Pancreas (tissue), 10 donors: ENCODE measurements around the gene SUSD3. TPM values are rescaled to one million over a fixed set of nuclear protein-coding genes. Genes with fewer than 3 reads are reported as not detected.
A peak's percentile ranks its signal among the peaks of the same experiment; 100 is the strongest.

Source experiments
- ATAC-seq, 4 donors: fragments of 200-7000 bp; cut with Tn5 transposase; one replicate each; pipeline versions ENCODE4 v1.8.0 to v1.9.1; 2020; ENCODE audit warnings: mild to moderate bottlenecking in 4 of 4, moderate library complexity in 4 of 4
- DNase-seq, 6 donors: peaks; one replicate each; pipeline ENCODE4 v3.0.0-alpha.2; 2020
- FAIRE-seq: peaks from 2 replicates; lab custom pipeline; 2012; peaks lifted over from hg19 to GRCh38; lab: Jason Lieb, UNC
- H3K27ac ChIP-seq, 4 donors: fragments of 200-600 bp; sonication (generic); 1 replicate in 3 of 4; 2 replicates in 1 of 4; pipeline versions ENCODE4 v1.5.0 to v1.8.0; 2020
- H3K27me3 ChIP-seq, 4 donors: fragments of 200-600 bp; one replicate each; pipeline ENCODE4 v1.8.0; 2021
- H3K36me3 ChIP-seq, 3 donors: fragments of 200-600 bp; sonication (generic) in 1 of 3; one replicate each; pipeline versions ENCODE4 v1.5.0 to v1.8.0; 2020 to 2021
- H3K4me1 ChIP-seq, 3 donors: fragments of 200-600 bp; one replicate each; pipeline ENCODE4 v1.8.0; 2021
- H3K4me3 ChIP-seq, 4 donors: fragments of 200-600 bp; sonication (generic) in 2 of 4; one replicate each; pipeline versions ENCODE4 v1.5.0 to v1.8.0; 2020 to 2021
- H3K9me3 ChIP-seq, 4 donors: fragments of 200-600 bp; one replicate each; pipeline ENCODE4 v1.8.0; 2021
- WGBS, 2 donors: extraction: QIAGEN DNeasy Blood & Tissue Kit; methylation state at CpG; one replicate each; pipeline ENCODE4 v1.1.7; 2013; 5-methylcytosine and 5-hydroxymethylcytosine counted together
- intact Hi-C, 3 donors: fragments of 100-400 bp; cut with DNase I; formaldehyde crosslinking; loops; one replicate each; pipeline versions ENCODE4 v1.11.1 to v1.14.2; 2022
- polyA plus RNA-seq, 2 donors: library from polyadenylated mRNA; stranded (reverse); fragments of 200-250 nt; gene quantifications; one replicate each; pipeline ENCODE4 v1.2.3, GENCODE V29; 2013
- total RNA-seq, 6 donors: library from RNA; stranded (reverse); fragmentation: NEBNext Ultra II Directional in 4 of 6; extraction: Animal tissue kit (Norgen Biotek cat#: 25700) in 4 of 6; gene quantifications; one replicate each; pipeline versions ENCODE4 v1.2.1 to v1.2.4, GENCODE V29; 2021 to 2023
- TF ChIP-seq, protein P1 (sequence below), 4 donors: fragments of 200-600 bp; sonication (generic) in 3 of 4; IDR thresholded peaks; one replicate each; pipeline versions ENCODE4 v1.5.0 to v1.8.0; 2021; ENCODE audit warnings: antibody characterized with exemption in 4 of 4
- donor health status: healthy with polysubstance abuse.
- donor health status: DM: no; HTN: no; CAD: no; lungs with moderate emphysema.
- donor health status: DM: no; HTN: no; CAD: no.
- donor health status: control.
- donor health status: control.
- donor health status: Bipolar disorder and iron deficiency.
- donor health status: DM: yes; HTN: yes; CAD: no.
- donor health status: DM: no; HTN: no; CAD: no.
- donor health status: DM: no; HTN: no; CAD: no.
- donor health status: DM: yes; HTN: yes; CAD: no.

SUSD3 gene
- total and polyA plus RNA-seq, 8 donors, result 0.16 to 2.8 (median 0.80) TPM

DNA sequence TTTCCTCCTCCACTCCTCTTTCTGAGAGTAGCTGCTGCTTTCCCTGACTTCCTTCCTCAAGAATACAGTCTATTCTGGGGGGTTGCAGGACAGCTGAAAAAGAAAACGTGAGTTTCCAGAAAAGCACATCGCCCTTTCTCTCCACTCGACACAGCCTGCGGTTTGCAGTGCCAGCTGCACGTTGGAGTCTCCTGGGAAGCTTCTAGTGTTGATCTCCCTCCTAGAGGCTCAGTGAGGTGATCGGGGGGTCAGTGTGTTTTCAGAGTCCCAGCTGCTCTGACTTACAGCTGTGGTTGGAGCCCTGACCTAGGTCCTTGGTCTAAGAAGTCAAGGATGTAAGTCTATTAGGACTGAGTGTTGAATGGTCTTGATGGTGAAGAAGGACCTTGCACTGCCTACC lies 25.0 kb upstream of the SUSD3 start:
- H3K27me3 ChIP-seq, result no peaks in the 10 kb centered on the region
- no peak overlapping the region for H3K27ac ChIP-seq
- H3K4me3 ChIP-seq, result no peak overlapping the region
- ATAC-seq, result no peak
- no peaks in the 10 kb centered on the region for H3K4me1 ChIP-seq
- WGBS, 2 donors, result 66 to 71% methylated on average over 6 of the region's 6 CpGs
- no peaks in the 10 kb centered on the region for H3K36me3 ChIP-seq
- intact Hi-C loops, result no loop called here
- FAIRE-seq, result no peak
- H3K9me3 ChIP-seq, result no peaks in the 10 kb centered on the region
- no peak for DNase-seq
- TF ChIP-seq, protein P1, sequence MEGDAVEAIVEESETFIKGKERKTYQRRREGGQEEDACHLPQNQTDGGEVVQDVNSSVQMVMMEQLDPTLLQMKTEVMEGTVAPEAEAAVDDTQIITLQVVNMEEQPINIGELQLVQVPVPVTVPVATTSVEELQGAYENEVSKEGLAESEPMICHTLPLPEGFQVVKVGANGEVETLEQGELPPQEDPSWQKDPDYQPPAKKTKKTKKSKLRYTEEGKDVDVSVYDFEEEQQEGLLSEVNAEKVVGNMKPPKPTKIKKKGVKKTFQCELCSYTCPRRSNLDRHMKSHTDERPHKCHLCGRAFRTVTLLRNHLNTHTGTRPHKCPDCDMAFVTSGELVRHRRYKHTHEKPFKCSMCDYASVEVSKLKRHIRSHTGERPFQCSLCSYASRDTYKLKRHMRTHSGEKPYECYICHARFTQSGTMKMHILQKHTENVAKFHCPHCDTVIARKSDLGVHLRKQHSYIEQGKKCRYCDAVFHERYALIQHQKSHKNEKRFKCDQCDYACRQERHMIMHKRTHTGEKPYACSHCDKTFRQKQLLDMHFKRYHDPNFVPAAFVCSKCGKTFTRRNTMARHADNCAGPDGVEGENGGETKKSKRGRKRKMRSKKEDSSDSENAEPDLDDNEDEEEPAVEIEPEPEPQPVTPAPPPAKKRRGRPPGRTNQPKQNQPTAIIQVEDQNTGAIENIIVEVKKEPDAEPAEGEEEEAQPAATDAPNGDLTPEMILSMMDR (IDR thresholded peaks at IDR 0.05), result no peak

DNA sequence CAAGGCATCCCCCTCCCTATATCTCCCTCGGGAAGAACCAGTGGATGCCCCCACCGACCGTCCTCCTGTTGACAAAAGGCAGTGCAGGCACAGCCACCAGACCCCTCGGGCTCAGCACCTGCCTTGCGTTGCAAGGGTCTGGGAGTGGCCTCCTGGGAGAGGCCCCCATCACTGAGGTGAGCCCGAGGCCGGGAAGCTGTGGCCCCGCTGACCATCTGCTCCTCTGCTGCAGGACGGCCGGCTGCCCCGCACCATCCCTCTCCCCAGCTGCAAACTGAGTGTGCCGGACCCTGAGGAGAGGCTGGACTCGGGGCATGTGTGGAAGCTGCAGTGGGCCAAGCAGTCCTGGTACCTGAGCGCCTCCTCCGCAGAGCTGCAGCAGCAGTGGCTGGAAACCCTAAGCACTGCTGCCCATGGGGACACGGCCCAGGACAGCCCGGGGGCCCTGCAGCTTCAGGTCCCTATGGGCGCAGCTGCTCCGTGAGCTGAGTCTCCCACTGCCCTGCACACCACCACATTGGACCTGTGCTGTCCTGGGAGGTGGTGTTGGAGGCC lies 23.3 kb upstream of the SUSD3 start:
- H3K36me3 ChIP-seq, result no peaks in the 10 kb centered on the region
- intact Hi-C loops, result no loop called here
- H3K27ac ChIP-seq, result no peak overlapping the region
- no peaks in the 10 kb centered on the region for H3K27me3 ChIP-seq
- TF ChIP-seq, protein P1 (IDR thresholded peaks at IDR 0.05), result no peak
- no peaks in the 10 kb centered on the region for H3K9me3 ChIP-seq
- no peaks in the 10 kb centered on the region for H3K4me1 ChIP-seq
- ATAC-seq (no peak), FAIRE-seq (no peak), DNase-seq (no peak)
- H3K4me3 ChIP-seq, result no peak overlapping the region
- WGBS, 2 donors, result 78 to 84% methylated on average over 19 of the region's 19 CpGs

DNA sequence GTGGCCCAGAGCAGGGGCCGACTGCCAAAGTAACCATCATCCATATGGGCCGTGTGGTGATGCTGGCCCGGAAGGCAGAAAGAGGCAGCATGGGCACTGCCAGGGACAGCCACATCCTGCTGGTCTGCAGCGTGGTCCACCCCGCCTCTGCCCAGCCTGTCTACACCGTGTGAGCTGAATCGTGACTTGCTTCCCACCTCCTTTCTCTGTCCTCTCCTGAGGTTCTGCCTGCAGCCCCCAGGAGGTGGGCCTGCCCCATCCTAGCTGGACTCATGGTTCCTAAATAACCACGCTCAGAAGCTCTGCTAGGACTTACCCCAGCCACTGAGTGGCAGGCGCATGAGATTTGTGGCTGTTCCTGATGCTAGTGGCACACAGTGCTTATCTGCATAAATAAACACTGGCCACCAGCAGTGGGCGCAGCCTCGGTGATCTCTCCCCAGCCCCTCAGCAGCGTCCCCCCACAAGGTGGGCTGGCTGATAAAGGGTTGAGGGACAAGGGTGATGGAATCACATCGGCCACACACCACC lies 22.6 kb upstream of the SUSD3 start:
- FAIRE-seq, result no peak
- TF ChIP-seq, protein P1 (IDR thresholded peaks at IDR 0.05), result no peak
- WGBS, 2 donors, result 64 to 71% methylated on average over 13 of the region's 13 CpGs

DNA sequence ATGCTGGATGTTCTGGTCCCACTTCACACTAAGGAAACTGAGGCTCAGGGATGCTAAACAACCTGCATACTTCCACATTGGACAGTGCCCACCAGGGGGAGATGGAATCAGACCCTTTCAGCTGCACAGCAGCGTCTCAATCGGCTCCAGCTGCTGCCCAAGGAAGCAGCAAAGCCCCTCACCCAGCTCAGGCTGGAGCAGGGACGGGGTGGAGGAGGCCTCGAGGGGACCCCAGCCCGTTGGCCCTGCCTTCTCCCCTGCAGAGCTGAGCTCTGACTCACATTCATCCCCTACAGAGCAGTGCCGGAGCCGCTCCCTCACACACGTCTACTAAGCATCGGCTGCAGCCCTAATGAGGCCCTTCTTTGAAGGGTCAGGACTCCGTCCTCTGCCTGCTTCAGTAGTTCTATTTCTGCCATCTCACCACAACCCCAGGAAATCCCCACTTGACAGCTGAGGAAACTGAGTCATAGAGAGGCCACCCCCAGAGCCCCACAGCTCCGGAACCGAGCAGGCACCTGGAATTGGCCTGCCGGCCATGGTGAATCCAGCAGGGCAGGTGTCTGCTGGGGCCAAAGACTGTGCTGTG lies 21.5 kb upstream of the SUSD3 start:
- ATAC-seq, result no peak
- H3K27ac ChIP-seq, result no peak overlapping the region
- TF ChIP-seq, protein P1 (IDR thresholded peaks at IDR 0.05), result no peak
- no peak for FAIRE-seq
- DNase-seq, result no peak
- no peaks in the 10 kb centered on the region for H3K36me3 ChIP-seq
- no peaks in the 10 kb centered on the region for H3K9me3 ChIP-seq
- no peaks in the 10 kb centered on the region for H3K27me3 ChIP-seq
- H3K4me1 ChIP-seq, result no peaks in the 10 kb centered on the region
- intact Hi-C loops, result no loop called here
- WGBS, 2 donors, result 77% methylated on average over 13 of the region's 13 CpGs
- H3K4me3 ChIP-seq, result no peak overlapping the region

More for the DNA sequence above, 22.6 kb upstream of the SUSD3 start:
- no peaks in the 10 kb centered on the region for H3K36me3 ChIP-seq
- no peak overlapping the region for H3K27ac ChIP-seq
- no peaks in the 10 kb centered on the region for H3K27me3 ChIP-seq
- DNase-seq (no peak), ATAC-seq (no peak)
- H3K9me3 ChIP-seq, result no peaks in the 10 kb centered on the region
- H3K4me3 ChIP-seq, result no peak overlapping the region
- intact Hi-C loops, result no loop called here
- H3K4me1 ChIP-seq, result no peaks in the 10 kb centered on the region

DNA sequence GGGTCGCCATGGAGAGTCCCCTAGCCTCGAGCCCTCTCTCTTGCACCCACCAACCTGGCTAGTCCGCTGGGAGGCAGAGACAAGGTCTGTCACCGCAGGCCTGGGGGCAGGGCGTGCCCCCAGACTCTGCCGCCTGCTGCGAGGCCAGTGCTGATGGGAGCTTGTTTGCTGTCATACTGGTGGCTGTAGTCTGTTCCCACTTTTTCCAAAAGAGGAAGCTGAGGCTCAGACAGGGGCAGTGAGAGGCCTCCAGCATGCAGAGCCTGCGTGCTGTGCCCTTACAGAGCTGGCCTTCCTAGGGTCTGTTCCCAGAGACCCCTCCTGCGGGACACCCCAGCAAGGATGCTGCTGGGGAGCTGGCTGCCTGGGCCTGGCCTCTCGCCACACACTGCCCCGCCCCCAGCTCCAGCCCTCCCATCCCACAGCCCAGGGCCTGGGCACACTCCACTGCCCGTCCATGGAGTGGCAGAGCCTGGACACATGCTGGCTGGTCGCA lies 21.0 kb upstream of the SUSD3 start:
- DNase-seq (no peak), FAIRE-seq (no peak), ATAC-seq (peak in 3 of 4 donors; percentile 8 to 71 (median 49))
- no peaks in the 10 kb centered on the region for H3K27me3 ChIP-seq
- intact Hi-C loops, result no loop called here
- 70 to 85% methylated on average over 12 to 13 of the region's 13 CpGs for WGBS, 2 donors
- no peak overlapping the region for H3K4me3 ChIP-seq
- TF ChIP-seq, protein P1 (IDR thresholded peaks at IDR 0.05), result no peak
- no peak overlapping the region for H3K27ac ChIP-seq
- H3K4me1 ChIP-seq, result no peaks in the 10 kb centered on the region
- no peaks in the 10 kb centered on the region for H3K36me3 ChIP-seq
- H3K9me3 ChIP-seq, result no peaks in the 10 kb centered on the region
